OCI-LY3 (cell line): ENCODE results near the gene GIMAP8.

Source experiments
- CTCF ChIP-seq: fragments of 200-600, 300-600 bp; sonication (generic); IDR thresholded peaks from 2 replicates; pipeline ENCODE4 v1.5.1; 2014; ENCODE audit warnings: antibody characterized with exemption, low read length, low read depth
- EZH2phosphoT487 ChIP-seq: fragments of 200-600 bp; shearing (Covaris generic); IDR thresholded peaks from 2 replicates; pipeline ENCODE4 v1.6.1; 2018; ENCODE audit warnings: antibody characterized with exemption, mixed run types, low read depth

GRCh38 chr7:150443793-150444540 is 6.5 kb upstream of the GIMAP8 start:
- TF ChIP-seq CTCF (no peak), EZH2phosphoT487 (no peak)
